GM13977 (cell line): ENCODE results near the gene RAPGEF1.

Source experiments
- DNase-seq: peaks from one replicate; pipeline ENCODE4 v3.0.0; 2012; ENCODE audit warnings: low spot score
- CTCF ChIP-seq: IDR thresholded peaks from 2 replicates; pipeline ENCODE4 v1.5.1; 2012; ENCODE audit warnings: mild to moderate bottlenecking, control low read depth; ENCODE audit not compliant: insufficient read depth; ENCODE audit errors: extremely low read depth, missing control alignments
- in situ Hi-C: fragments of 300-500 bp; cut with MboI; formaldehyde crosslinking; loops from one replicate; pipeline ENCODE4 v1.12.0; 2022; ENCODE audit warnings: low sequenced_read_pairs, low pct_unique_long_range_greater_than_20kb, mixed read lengths, inconsistent platforms; ENCODE audit not compliant: unreplicated experiment

RAPGEF1 gene

GRCh38 chr9:131736431-131736830, 3.4 kb downstream of the RAPGEF1 start:
- no peak for TF ChIP-seq CTCF
- in situ Hi-C loops, result loop anchor here (10.0 kb wide), 1 partner anchor 82 kb away; no protein-coding TSS in a partner anchor

DNA sequence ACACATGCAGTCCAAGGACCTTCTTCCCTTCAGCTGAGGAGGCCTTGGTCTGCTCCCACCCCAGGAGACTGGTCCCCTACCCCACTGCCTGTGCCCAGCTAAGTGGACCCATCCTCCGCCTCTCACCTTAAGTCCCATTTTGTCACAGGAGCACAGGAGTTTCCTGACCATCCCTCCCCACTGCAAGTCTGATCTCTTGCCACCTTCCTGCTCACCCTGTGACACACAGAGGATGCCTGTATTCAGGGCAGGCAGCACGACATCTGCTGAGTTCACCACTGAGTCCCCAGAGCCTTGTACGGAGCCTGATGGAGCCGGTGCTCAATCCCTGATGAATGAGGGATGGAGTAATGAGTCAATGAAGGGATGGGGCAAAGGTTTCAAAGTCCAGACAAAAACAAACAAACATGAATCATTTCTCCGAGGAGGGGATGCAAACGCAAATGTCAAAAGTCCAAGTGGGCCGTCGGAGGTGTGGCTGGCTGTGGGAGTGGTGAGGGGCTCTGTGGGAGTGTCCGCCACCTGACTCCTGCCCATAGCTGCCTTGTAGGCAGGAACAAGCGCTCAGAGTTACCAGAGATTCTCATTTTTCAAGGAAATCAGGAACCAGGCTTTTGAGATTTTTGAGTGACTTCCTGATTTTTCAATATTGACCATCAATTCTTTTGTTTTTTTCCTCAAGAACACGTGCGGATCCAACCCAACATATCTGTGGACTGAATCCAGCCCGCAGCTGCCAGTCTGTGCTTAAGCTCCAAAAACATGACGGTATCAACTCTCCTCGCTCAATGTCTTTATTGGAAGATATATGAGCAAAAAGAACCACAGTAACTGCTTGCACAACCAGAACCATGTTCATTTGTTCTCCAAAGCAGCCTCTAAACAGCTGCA, 4.4 kb downstream of the RAPGEF1 start:
- in situ Hi-C loops, result loop anchor here (10.0 kb wide), 1 partner anchor 81 kb away; no protein-coding TSS in a partner anchor
- no peak for TF ChIP-seq CTCF
- DNase-seq, result no peak

More at GRCh38 chr9:131736431-131736830, 3.4 kb downstream of the RAPGEF1 start:
- DNase-seq, result peak; percentile 31

GRCh38 chr9:131734781-131735180, 5.1 kb downstream of the RAPGEF1 start:
- TF ChIP-seq CTCF, result no peak
- in situ Hi-C loops, result loop anchor here (10.0 kb wide), 1 partner anchor 80 kb away; no protein-coding TSS in a partner anchor
- DNase-seq, result no peak

DNA sequence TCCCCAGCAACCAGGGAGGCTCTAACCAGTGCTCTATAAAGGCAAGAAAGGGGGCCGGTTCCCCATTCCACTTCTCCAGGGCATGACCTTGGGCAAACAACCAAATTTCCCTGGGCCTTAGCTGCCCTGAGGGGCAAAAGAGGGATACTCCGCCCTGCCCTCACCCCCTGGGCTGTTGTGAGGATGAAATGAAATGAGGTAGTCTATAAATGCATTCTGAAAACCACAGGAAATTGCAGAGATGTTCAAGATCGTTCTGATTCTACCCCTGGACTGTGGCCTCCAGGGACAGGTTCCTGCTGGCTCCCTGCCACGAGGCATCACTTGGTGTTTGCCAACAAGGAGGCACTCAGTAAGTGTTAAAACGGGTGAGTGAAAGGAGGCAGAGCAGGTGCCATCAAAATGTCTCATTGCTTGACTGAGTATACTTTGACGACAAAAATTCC, 5.7 kb downstream of the RAPGEF1 start:
- in situ Hi-C loops, result loop anchor here (10.0 kb wide), 1 partner anchor 79 kb away; no protein-coding TSS in a partner anchor
- TF ChIP-seq CTCF, result no peak
- DNase-seq, result no peak

DNA sequence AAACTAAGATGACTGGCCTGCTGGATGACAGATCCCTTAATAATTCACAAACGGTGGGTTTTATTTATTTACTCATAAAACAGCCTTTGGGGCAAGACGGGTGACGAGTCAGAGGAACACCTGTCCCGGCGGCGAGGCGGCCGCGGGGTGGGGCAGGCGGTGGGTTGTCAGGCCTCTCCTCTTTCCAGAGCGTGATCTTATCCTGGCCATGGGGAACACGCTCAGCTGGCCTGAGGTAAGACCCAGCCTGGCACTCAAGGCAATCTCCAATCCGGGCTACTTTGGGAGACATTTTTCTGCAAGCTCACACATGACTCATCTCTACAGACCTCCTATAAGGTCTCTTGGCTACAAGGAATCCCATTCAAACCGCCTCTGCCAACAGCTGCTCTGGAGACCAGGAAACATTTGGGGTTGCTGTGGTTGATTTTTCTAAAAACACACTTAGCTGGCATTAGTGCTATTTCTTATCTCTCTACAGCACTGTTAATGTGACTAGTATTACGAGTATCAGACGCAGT, 6.3 kb downstream of the RAPGEF1 start:
- in situ Hi-C loops, result loop anchor here (10.0 kb wide), 1 partner anchor 79 kb away; no protein-coding TSS in a partner anchor
- DNase-seq, result no peak
- no peak for TF ChIP-seq CTCF

DNA sequence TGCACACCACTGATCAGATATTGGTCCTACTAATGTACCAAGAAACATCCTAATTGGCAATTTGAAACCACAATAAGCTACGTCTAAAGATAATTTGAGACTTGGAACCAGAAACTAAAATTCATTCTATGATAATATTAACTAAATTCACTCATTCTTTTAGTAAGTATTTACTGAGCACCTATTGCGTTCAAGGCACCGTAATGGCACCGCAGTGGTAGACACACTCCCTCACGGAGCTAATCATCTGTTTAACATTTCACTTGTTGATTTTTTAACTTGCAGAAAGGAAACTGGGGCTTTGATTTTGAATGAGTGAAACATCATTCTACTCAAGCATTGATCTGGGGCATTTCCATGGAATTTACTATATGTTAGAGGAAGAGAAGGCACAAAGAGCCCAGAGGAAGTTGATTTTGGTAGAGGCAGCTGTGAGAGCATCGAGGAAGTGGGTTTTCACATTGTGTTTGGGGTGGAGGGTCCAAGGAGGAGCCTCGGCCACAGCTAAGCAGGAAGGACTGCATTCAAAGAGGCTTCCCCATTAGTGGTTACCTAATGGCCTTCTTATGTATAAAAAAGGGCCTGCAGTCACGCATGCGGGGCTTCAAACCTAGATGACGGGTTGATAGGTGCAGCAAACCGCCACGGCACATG, 7.1 kb downstream of the RAPGEF1 start:
- peak; percentile 62 for DNase-seq
- in situ Hi-C loops, result loop anchor here (10.0 kb wide), 1 partner anchor 78 kb away; no protein-coding TSS in a partner anchor
- no peak for TF ChIP-seq CTCF
